ENCODE measurements around the gene ZNF513.

The ZNF513 gene

GRCh38 chr2:27381577-27382181 is 1.1 kb upstream of the ZNF513 start:
- no peak for DNase-seq (ENCODE audit: low read depth)

GRCh38 chr2:27379836-27380625 is 503 bp downstream of the ZNF513 start:
- peak; percentile 60 for DNase-seq (ENCODE audit: low read depth)

GRCh38 chr2:27379383-27379835 is 1.1 kb downstream of the ZNF513 start:
- no peak for DNase-seq (ENCODE audit: low read depth)

GRCh38 chr2:27378809-27379290 is 1.7 kb downstream of the ZNF513 start:
- DNase-seq (ENCODE audit: low read depth), result no peak

GRCh38 chr2:27378096-27378808 is 2.3 kb downstream of the ZNF513 start:
- DNase-seq (ENCODE audit: low read depth), result no peak

GRCh38 chr2:27377618-27378095 is 2.9 kb downstream of the ZNF513 start:
- no peak for DNase-seq (ENCODE audit: low read depth)

GRCh38 chr2:27376866-27377617 is 3.5 kb downstream of the ZNF513 start:
- DNase-seq (ENCODE audit: low read depth), result no peak

- DNase-seq (ENCODE audit: low read depth), result no peak
Observed at GRCh38 chr2:27376151-27376865, 4.2 kb downstream of the ZNF513 start.

GRCh38 chr2:27375513-27376099 is 4.9 kb downstream of the ZNF513 start:
- DNase-seq (ENCODE audit: low read depth), result no peak

- no peak for DNase-seq (ENCODE audit: low read depth)
Observed at GRCh38 chr2:27373567-27373966, 7.0 kb downstream of the ZNF513 start.

GRCh38 chr2:27372937-27373336 is 7.6 kb downstream of the ZNF513 start:
- DNase-seq (ENCODE audit: low read depth), result no peak

GRCh38 chr2:27370816-27371620 is 9.5 kb downstream of the ZNF513 start:
- peak; percentile 68 for DNase-seq (ENCODE audit: low read depth)

- DNase-seq (ENCODE audit: low read depth), result peak; percentile 99
Observed at GRCh38 chr2:27370026-27370815, 10.3 kb downstream of the ZNF513 start, which contains the start of the genes EIF2B4 and SNX17. Gene EIF2B4 (minus strand): TSS chr2:27370338. CDS start chr2:27370314, 24 bp downstream. Gene SNX17 (plus strand): TSS chr2:27370616. CDS start chr2:27370744, 128 bp downstream.

- peak; percentile 48 for DNase-seq (ENCODE audit: low read depth)
Observed at GRCh38 chr2:27369471-27370025, 11.0 kb downstream of the ZNF513 start.

GRCh38 chr2:27363933-27364332 is 16.6 kb downstream of the ZNF513 start:
- no peak for DNase-seq (ENCODE audit: low read depth)

GRCh38 chr2:27362678-27363420 is 17.7 kb downstream of the ZNF513 start:
- DNase-seq (ENCODE audit: low read depth), result no peak

GRCh38 chr2:27356382-27357181 is 24.0 kb downstream of the ZNF513 start, which contains the start of gene GTF3C2:
Gene GTF3C2 (minus strand): TSS chr2:27356764. CDS start chr2:27343554, 13,210 bp downstream.
- DNase-seq (ENCODE audit: low read depth), result peak; percentile 96

Measured in amniotic epithelial cell (primary cell).